Suprapubic skin (tissue), 4 donors: ENCODE data around the gene POU3F3.

Source experiments
- EP300 ChIP-seq: sonication (generic); formaldehyde crosslinking; IDR thresholded peaks from one replicate; pipeline ENCODE4 v1.6.1; 2017; ENCODE audit warnings: antibody characterized with exemption
- POLR2AphosphoS5 ChIP-seq, 3 donors: sonication (generic); formaldehyde crosslinking; IDR thresholded peaks; one replicate each; pipeline ENCODE4 v1.6.1; 2017; ENCODE audit warnings: antibody characterized with exemption in 3 of 3
- TF ChIP-seq, protein P1 (sequence below), 2 donors: fragments of 200-600 bp in 1 of 2; fragments of 450-650 bp in 1 of 2; sonication (generic) in 1 of 2; IDR thresholded peaks; one replicate each; pipeline ENCODE4 v1.5.1; 2016 to 2019; ENCODE audit warnings: antibody characterized with exemption in 2 of 2, mild to moderate bottlenecking in 1 of 2, moderate library complexity in 1 of 2

DNA sequence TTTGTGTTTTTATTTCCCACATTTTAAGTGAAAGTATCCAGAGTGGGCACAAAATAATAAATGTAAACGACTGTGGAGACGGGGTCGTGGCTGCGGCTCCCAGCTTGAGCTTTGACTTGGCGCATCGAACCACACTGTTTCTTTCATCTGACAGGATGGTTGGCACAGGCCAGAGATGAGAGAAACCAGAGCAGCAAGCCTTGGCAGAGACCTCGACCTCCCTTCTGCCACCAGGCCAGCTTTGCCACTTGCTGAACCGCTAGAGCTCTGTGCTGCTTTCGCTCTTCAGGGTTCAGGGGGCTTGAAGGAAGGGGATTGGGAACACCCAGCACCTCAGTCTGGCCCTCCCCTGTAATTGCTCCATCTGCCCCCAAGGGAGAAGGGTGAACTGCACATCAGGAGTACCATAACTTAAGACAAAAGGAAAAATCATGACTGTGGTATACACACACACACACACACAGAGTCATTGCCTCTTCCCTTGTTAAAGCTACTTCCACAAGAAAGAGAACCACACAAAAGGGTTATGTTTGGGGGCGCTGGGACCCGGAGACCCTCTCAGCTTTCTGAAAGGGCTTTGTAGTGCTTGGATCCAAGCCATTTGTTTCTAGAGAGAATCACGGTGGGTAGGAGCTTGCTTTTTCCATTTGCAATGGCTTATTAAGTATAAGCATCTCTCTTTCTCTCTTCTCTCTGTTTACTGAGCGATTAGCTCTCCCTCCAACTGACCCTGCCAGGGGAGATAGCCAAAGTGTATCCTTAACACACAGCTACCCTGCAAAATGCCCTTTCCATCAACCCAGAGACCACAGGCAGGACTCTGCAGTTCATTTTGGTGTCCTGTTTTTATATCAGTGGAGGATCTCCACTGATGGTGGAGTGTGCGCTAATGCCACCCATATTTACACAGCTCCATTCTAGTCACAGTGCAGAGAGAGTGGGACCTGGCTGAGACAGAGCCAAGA lies 23.0 kb downstream of the POU3F3 start:
- TF ChIP-seq, protein P1, sequence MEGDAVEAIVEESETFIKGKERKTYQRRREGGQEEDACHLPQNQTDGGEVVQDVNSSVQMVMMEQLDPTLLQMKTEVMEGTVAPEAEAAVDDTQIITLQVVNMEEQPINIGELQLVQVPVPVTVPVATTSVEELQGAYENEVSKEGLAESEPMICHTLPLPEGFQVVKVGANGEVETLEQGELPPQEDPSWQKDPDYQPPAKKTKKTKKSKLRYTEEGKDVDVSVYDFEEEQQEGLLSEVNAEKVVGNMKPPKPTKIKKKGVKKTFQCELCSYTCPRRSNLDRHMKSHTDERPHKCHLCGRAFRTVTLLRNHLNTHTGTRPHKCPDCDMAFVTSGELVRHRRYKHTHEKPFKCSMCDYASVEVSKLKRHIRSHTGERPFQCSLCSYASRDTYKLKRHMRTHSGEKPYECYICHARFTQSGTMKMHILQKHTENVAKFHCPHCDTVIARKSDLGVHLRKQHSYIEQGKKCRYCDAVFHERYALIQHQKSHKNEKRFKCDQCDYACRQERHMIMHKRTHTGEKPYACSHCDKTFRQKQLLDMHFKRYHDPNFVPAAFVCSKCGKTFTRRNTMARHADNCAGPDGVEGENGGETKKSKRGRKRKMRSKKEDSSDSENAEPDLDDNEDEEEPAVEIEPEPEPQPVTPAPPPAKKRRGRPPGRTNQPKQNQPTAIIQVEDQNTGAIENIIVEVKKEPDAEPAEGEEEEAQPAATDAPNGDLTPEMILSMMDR (IDR thresholded peaks at IDR 0.05): no peak
- TF ChIP-seq EP300 (no peak), POLR2AphosphoS5 (IDR thresholded peaks at IDR 0.05) (no peak)
